ENCODE results near the gene KICS2. TPM values are rescaled to one million over a fixed set of nuclear protein-coding genes. Genes with fewer than 3 reads are reported as not detected.
"Not testable (repeated sequence)": the region's sequence is repeated elsewhere in the genome, so short reads cannot be mapped to it uniquely, and the experiment has no call there.

Gene KICS2
- polyA plus RNA-seq, 1 donor from 2014 or later = 0.83 TPM

GRCh38 chr12:64219145-64219544 is 3.0 kb downstream of the KICS2 start:
- Histone ChIP-seq H3K9me2 (ENCODE audit: insufficient read depth, low read length) (no peaks in the 10 kb centered on the region), H3K9ac (ENCODE audit: low read length) (no peak overlapping the region), H3K36me3 (ENCODE audit: insufficient read depth, low read length) (no peaks in the 10 kb centered on the region), H3K27ac (ENCODE audit: low read length) (no peak overlapping the region), H3F3A (ENCODE audit: insufficient read depth, low read length, poor library complexity, severe bottlenecking) (no peaks in the 10 kb centered on the region), H3K4me2 (ENCODE audit: low read length) (no peak overlapping the region), H2AFZ (ENCODE audit: low read depth, low read length) (no peak overlapping the region), H3K27me3 (ENCODE audit: insufficient read depth, low read depth, low read length) (no peaks in the 10 kb centered on the region), H4K20me1 (ENCODE audit: insufficient read depth) (no peaks in the 10 kb centered on the region), H3K4me3 (ENCODE audit: low read length) (no peak overlapping the region), H3K79me2 (replicated peaks; ENCODE audit: insufficient read depth, low read length) (no peaks in the 10 kb centered on the region), H3K9me3 (ENCODE audit: low read length) (no peaks in the 10 kb centered on the region)
- TF ChIP-seq TAF1 (IDR thresholded peaks at IDR 0.05; ENCODE audit: low read depth) = no peak
- TF ChIP-seq MXI1 (conservative IDR thresholded peaks at IDR 0.05; ENCODE audit: poor library complexity, severe bottlenecking) = no peak
- no peak for TF ChIP-seq SMC3 (conservative IDR thresholded peaks at IDR 0.05; ENCODE audit: poor library complexity)
- no peak for TF ChIP-seq EP300 (conservative IDR thresholded peaks at IDR 0.05; ENCODE audit: poor library complexity, severe bottlenecking)
- TF ChIP-seq CTCF (IDR thresholded peaks at IDR 0.05; ENCODE audit: poor library complexity, severe bottlenecking) = no peak
- TF ChIP-seq POLR2AphosphoS5 (IDR thresholded peaks at IDR 0.05) = no peak
- no peak for TF ChIP-seq EZH2 (IDR thresholded peaks at IDR 0.05; ENCODE audit: borderline replicate concordance, insufficient read depth, low read length, poor library complexity, severe bottlenecking)
- no peak for TF ChIP-seq RAD21 (conservative IDR thresholded peaks at IDR 0.05)
- no peak for TF ChIP-seq REST (IDR thresholded peaks at IDR 0.05; ENCODE audit: borderline replicate concordance)

- H3K79me2 ChIP-seq (replicated peaks; ENCODE audit: insufficient read depth, low read length) = no peaks in the 10 kb centered on the region
- no peaks in the 10 kb centered on the region for H3K9me2 ChIP-seq (ENCODE audit: insufficient read depth, low read length)
- no peaks in the 10 kb centered on the region for H4K20me1 ChIP-seq (ENCODE audit: insufficient read depth)
- no peak overlapping the region for H3K27ac ChIP-seq (ENCODE audit: low read length)
- no peak overlapping the region for H3K9ac ChIP-seq (ENCODE audit: low read length)
- H3K9me3 ChIP-seq (ENCODE audit: low read length) = no peaks in the 10 kb centered on the region
- TF ChIP-seq EP300 (conservative IDR thresholded peaks at IDR 0.05; ENCODE audit: poor library complexity, severe bottlenecking) = no peak
- no peaks in the 10 kb centered on the region for H3K27me3 ChIP-seq (ENCODE audit: insufficient read depth, low read depth, low read length)
- H2AFZ ChIP-seq (ENCODE audit: low read depth, low read length) = no peak overlapping the region
- H3K4me2 ChIP-seq (ENCODE audit: low read length) = no peak overlapping the region
- H3K36me3 ChIP-seq (ENCODE audit: insufficient read depth, low read length) = no peaks in the 10 kb centered on the region
- no peak overlapping the region for H3K4me3 ChIP-seq (ENCODE audit: low read length)
- no peaks in the 10 kb centered on the region for H3F3A ChIP-seq (ENCODE audit: insufficient read depth, low read length, poor library complexity, severe bottlenecking)
Measured at GRCh38 chr12:64218597-64218996, 3.5 kb downstream of the KICS2 start.

GRCh38 chr12:64217643-64218042 is 4.5 kb downstream of the KICS2 start:
- H3K79me2 ChIP-seq (replicated peaks; ENCODE audit: insufficient read depth, low read length); H3F3A ChIP-seq (ENCODE audit: insufficient read depth, low read length, poor library complexity, severe bottlenecking); H3K36me3 ChIP-seq (ENCODE audit: insufficient read depth, low read length); H3K27me3 ChIP-seq (ENCODE audit: insufficient read depth, low read depth, low read length); H3K27ac ChIP-seq (ENCODE audit: low read length); H2AFZ ChIP-seq (ENCODE audit: low read depth, low read length); H4K20me1 ChIP-seq (ENCODE audit: insufficient read depth); H3K9ac ChIP-seq (ENCODE audit: low read length); H3K9me3 ChIP-seq (ENCODE audit: low read length); H3K9me2 ChIP-seq (ENCODE audit: insufficient read depth, low read length); H3K4me3 ChIP-seq (ENCODE audit: low read length); H3K4me2 ChIP-seq (ENCODE audit: low read length): not testable (repeated sequence)
